Measurements from ENCODE around the gene MAGEC3.
"Not testable (repeated sequence)": the region's sequence is repeated elsewhere in the genome, so short reads cannot be mapped to it uniquely, and the experiment has no call there.

MAGEC3 gene, protein sequence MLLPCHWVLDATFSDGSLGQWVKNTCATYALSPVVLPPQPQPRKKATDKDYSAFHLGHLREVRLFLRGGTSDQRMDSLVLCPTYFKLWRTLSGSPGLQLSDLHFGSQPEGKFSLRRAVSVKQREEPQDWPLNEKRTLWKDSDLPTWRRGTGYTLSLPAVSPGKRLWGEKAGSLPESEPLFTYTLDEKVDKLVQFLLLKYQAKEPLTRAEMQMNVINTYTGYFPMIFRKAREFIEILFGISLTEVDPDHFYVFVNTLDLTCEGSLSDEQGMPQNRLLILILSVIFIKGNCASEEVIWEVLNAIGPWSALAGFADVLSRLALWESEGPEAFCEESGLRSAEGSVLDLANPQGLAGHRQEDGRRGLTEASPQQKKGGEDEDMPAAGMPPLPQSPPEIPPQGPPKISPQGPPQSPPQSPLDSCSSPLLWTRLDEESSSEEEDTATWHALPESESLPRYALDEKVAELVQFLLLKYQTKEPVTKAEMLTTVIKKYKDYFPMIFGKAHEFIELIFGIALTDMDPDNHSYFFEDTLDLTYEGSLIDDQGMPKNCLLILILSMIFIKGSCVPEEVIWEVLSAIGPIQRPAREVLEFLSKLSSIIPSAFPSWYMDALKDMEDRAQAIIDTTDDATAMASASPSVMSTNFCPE

DNA sequence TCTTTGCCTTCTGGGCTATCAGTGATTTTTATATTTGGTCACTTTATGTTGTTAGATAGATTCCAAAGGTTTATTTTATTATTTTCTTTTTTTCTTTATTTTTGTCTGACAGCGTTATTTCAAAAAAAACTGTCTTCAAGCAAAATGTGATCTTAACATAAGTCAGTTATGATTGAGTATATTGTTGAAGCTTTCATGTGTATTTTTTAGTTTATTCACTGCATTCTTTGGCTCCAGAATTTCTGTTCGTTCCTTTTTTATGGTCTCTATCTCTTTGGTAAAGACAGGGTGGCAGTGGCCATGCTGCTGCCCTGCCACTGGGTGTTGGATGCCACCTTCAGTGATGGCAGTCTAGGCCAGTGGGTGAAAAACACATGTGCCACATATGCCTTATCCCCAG, at the start of gene MAGEC3:
Gene MAGEC3 (plus strand): TSS at position 301 of the 400 bp plus-strand sequence. CDS start 0 bp downstream, at position 301.
- ATAC-seq = no peak
- Mint-ChIP-seq H3K9me3 (peaks cover 3% of the 10 kb centered on the region), H3K27ac (no peak within 1 kb of the TSS), H3K4me3 (no peak within 1 kb of the TSS), H3K27me3 (no peaks in the 10 kb centered on the region), H3K4me1 (no peaks in the 10 kb centered on the region), H3K36me3 (no peaks in the 10 kb centered on the region)

DNA sequence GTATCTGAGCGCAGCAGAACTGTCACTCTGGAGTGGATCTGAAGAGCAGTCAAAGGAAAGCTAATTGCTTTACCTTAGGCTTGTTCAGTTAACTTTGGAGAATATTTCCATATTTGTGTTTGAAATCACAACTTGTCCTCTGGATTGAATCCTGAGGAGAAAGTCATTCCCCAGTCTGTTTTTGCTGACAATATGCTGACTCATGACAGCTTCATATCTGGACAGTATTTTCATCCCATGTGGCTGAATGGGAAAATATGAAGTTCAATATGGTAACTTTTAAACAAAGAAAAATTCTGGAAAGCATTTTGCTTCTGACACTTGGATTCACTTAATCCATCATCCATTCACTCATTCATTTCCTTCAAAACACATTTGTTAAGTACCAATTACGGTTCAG, 46.3 kb upstream of the MAGEC3 start:
- Mint-ChIP-seq H3K27me3 (no peaks in the 10 kb centered on the region), H3K4me3 (no peak overlapping the region), H3K4me1 (no peaks in the 10 kb centered on the region), H3K27ac (no peak overlapping the region), H3K36me3 (no peaks in the 10 kb centered on the region), H3K9me3 (no peaks in the 10 kb centered on the region)
- ATAC-seq = no peak

DNA sequence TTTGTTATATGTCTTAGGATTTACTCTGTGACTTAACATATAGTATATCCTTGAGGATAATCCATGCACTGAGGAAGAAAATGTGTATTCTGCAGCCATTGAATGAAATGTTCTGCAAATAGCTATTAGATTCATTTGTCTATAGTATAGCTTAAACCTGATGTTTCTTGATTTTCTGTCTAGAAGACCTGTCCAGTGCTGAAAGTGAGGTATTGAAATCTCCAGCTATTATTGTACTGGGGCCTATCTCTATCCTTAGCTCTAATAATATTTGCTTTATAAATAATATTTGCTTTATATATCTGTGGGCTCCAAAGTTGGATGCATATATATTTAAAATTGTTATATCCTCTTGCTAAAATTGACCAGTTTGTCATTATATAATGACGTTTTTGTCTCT, 26.7 kb upstream of the MAGEC3 start:
- H3K36me3 Mint-ChIP-seq = no peaks in the 10 kb centered on the region

DNA sequence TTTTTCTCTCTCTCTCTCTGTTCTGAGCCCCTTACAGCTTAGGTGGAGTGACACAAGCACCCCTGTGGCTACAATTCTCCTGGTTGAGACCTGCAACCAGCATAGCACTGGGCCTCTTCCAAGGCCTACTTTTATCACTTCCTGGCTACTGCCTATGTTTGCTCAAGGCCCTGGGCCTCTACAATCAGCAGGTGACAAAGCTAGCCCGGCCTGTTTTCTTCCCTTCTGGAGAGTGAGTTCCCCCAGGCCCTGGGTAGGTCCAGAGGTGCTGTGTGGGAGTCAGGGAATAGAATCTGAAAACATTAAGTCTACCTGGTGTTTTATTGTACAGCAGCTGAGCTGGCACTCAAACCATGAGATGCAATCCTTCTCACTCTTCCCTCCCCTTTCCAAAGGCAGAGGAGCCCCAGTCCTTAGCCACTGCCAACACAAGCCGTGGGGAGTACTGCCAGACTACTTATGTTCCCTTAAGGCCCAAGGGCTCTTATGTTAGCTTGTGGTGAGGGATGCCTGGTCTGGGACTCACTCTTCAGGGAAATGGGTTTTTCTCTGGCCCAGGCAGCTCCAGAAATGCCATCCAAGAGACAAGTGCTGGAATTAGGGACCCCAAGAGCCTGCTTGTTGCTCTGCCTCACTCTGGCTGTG, 23.8 kb upstream of the MAGEC3 start:
- H3K9me3 Mint-ChIP-seq = no peaks in the 10 kb centered on the region
- H3K4me3 Mint-ChIP-seq = no peak overlapping the region
- H3K27me3 Mint-ChIP-seq = no peaks in the 10 kb centered on the region
- no peaks in the 10 kb centered on the region for H3K4me1 Mint-ChIP-seq
- ATAC-seq = no peak
- H3K36me3 Mint-ChIP-seq = no peaks in the 10 kb centered on the region
- H3K27ac Mint-ChIP-seq = no peak overlapping the region

More for the DNA sequence above, 26.7 kb upstream of the MAGEC3 start:
- Mint-ChIP-seq H3K4me1 (no peaks in the 10 kb centered on the region), H3K27ac (no peak overlapping the region), H3K27me3 (no peaks in the 10 kb centered on the region), H3K9me3 (no peaks in the 10 kb centered on the region), H3K4me3 (no peak overlapping the region)
- no peak for ATAC-seq

DNA sequence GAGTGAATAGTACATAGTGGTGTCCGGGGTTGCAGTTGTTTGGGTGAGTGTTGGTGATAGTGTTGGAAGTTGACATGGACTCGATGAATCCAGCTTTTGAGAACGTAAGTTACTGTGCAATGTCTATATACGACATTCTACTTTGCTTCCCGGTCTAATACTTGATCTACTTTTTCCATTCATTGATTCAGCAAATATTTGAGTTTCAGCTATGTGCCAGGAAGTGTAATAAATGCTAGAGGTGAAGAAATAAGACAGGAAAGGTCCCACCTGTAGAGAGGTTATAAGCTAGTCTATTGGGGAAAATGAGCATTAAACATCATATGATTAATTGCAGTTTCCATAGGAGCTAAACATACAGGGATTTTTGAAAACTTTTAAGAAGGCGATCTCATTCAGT, 22.2 kb upstream of the MAGEC3 start:
- Mint-ChIP-seq H3K27me3 (no peaks in the 10 kb centered on the region), H3K4me3 (no peak overlapping the region), H3K36me3 (no peaks in the 10 kb centered on the region), H3K27ac (no peak overlapping the region), H3K9me3 (no peaks in the 10 kb centered on the region), H3K4me1 (no peaks in the 10 kb centered on the region)
- no peak for ATAC-seq

DNA sequence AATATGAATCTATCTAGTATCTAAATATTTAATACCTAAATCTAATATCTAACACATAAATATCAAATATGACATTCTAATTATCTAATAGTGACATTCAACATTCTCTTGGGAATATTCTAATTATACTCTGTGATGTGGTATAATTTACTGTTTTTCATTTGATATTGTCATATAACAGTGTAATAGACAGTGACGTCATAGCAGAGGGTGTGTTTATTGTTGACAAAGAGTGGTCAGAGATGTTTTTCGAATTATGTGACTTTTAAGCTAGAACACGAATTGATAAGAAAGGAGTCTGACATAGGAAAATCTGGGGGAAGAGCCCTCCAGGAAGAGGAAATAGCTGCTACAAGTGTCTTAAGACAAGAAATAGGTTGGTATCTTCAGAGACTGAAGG, 5.9 kb upstream of the MAGEC3 start:
- Mint-ChIP-seq H3K36me3 (no peaks in the 10 kb centered on the region), H3K27me3 (no peaks in the 10 kb centered on the region), H3K9me3 (no peaks in the 10 kb centered on the region), H3K4me3 (no peak overlapping the region), H3K27ac (no peak overlapping the region), H3K4me1 (no peaks in the 10 kb centered on the region)
- ATAC-seq = no peak

DNA sequence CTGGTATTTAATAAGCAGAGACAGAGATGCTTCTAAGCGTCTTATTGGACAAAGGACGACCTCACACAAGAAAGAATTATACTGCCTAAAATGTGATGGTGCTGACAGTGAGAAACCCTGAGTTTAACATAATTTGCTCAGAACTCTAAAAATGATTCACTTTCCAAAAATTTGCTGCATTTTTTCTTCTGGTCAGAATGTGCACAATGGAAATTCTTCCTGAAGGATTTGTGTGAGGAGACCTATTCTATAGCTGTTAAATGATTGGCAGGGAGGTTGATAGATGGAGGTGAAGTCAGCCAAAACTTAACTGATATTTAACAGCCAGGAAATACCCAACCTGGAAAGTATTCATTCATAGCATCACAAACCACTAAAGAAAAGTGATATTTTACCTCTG, 1.7 kb downstream of the MAGEC3 start:
- ATAC-seq = no peak
- Mint-ChIP-seq H3K9me3 (peaks cover 3% of the 10 kb centered on the region), H3K27ac (no peak overlapping the region), H3K27me3 (no peaks in the 10 kb centered on the region), H3K36me3 (no peaks in the 10 kb centered on the region), H3K4me1 (no peaks in the 10 kb centered on the region), H3K4me3 (no peak overlapping the region)

DNA sequence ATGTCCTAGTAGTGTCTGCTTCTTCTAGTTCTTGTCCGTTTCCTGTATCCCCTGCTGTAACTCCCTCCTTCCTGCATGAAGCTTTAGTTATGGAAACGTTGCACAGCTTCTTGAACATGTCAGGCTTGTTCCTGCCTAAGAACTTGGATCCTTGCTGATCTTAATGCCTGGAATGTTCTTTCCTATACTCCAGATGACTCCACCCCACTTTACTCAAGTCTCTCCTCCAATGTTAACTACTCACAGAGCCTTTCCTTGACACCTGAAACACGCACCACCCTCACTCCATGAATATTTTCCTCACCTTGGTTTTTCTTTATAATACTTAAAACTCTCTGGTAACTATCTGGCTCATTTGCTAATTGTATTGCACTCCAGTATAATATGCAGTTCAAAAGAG, 19.4 kb downstream of the MAGEC3 start:
- H3K4me1 Mint-ChIP-seq = no peaks in the 10 kb centered on the region
- ATAC-seq = no peak
- no peak overlapping the region for H3K4me3 Mint-ChIP-seq
- H3K27me3 Mint-ChIP-seq = no peaks in the 10 kb centered on the region
- H3K36me3 Mint-ChIP-seq = no peaks in the 10 kb centered on the region
- H3K9me3 Mint-ChIP-seq = peaks cover under 1% of the 10 kb centered on the region
- no peak overlapping the region for H3K27ac Mint-ChIP-seq

DNA sequence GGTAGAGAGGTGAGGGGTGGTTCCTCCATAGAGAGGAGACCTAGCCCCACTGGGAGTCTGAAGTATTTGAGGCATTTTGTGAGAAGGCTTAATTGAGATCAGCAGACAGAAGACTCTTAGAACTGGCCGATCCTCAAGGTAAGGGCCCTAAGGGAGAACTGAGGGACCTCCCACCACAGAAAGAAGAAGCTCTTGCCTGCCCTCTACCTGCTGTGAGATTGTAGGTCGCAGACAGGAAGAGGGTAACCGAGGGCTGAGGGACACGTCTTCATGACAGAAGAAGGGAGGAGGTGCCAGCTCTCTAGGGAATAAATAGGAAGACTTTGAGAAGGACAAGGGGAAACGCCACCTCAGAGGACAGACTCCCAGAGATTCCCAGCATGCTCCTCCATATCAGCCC, 41.5 kb downstream of the MAGEC3 start:
- no peak for ATAC-seq
- Mint-ChIP-seq H3K9me3 (peaks cover 3% of the 10 kb centered on the region), H3K27ac (no peak overlapping the region), H3K27me3 (no peaks in the 10 kb centered on the region), H3K4me3 (no peak overlapping the region), H3K4me1 (no peaks in the 10 kb centered on the region), H3K36me3 (no peaks in the 10 kb centered on the region)

DNA sequence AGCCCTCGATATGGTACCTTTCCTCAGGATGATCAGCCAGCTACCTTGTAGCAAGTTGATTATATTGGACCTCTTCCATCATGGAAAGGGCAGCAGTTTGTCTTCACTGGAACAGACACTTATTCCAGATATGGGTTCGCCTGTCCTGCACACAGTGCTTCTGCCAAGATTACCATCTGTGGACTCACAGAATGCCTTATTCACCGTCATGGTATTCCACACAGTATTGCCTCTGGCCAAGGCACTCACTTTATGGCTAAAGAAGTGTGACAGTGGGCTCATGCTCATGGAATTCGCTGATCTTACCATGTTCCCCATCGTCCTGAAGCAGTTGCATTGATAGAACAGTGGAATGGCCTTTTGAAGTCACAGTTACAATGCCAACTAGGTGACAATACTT, 50.7 kb downstream of the MAGEC3 start:
- not testable (repeated sequence) for H3K36me3 Mint-ChIP-seq, H3K9me3 Mint-ChIP-seq, H3K27ac Mint-ChIP-seq, ATAC-seq, H3K27me3 Mint-ChIP-seq, H3K4me3 Mint-ChIP-seq, H3K4me1 Mint-ChIP-seq

DNA sequence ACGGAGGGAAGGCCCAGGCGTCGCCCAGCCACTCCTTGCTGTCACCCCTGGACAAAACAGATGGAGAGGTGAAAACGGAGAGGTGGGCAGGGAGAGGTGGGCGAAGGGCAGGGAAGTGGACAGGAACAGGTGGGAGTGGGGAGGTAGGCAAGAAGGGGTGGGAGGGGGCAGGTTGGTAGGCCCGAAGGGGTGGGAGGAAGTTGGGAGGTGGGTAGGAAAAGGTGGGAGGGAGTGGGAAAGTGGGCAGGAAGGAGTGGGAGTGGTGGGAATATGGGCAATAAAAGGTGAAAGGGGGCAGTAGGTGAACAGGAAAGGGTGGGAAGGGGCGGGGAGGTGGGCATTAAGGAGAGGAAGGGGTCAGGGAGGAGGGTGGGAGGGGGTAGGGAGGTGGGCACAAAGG, 56.6 kb downstream of the MAGEC3 start:
- no peak overlapping the region for H3K4me3 Mint-ChIP-seq
- ATAC-seq = no peak
- no peaks in the 10 kb centered on the region for H3K27me3 Mint-ChIP-seq
- H3K9me3 Mint-ChIP-seq = peaks cover 5% of the 10 kb centered on the region
- no peak overlapping the region for H3K27ac Mint-ChIP-seq
- H3K36me3 Mint-ChIP-seq = no peaks in the 10 kb centered on the region
- H3K4me1 Mint-ChIP-seq = no peaks in the 10 kb centered on the region

DNA sequence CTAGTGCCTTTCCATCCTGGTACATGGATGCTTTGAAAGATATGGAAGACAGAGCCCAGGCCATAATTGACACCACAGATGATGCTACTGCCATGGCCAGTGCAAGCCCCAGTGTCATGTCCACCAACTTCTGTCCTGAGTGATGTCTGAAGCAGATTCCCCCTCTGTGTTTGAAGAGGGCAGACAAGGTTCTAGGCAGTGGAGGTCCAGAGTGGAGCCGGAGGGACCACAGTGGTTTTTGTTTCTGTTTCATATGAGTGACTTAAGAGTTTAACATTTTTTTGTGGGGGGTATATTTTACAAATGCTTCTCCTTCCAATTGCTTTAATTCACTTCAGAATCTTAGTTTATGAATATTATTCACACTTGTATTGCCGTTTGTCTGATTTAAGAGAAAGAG, 59.6 kb downstream of the MAGEC3 start:
- ATAC-seq = no peak
- Mint-ChIP-seq H3K27ac (no peak overlapping the region), H3K9me3 (peaks cover 5% of the 10 kb centered on the region), H3K36me3 (no peaks in the 10 kb centered on the region), H3K27me3 (no peaks in the 10 kb centered on the region), H3K4me1 (no peaks in the 10 kb centered on the region), H3K4me3 (no peak overlapping the region)

DNA sequence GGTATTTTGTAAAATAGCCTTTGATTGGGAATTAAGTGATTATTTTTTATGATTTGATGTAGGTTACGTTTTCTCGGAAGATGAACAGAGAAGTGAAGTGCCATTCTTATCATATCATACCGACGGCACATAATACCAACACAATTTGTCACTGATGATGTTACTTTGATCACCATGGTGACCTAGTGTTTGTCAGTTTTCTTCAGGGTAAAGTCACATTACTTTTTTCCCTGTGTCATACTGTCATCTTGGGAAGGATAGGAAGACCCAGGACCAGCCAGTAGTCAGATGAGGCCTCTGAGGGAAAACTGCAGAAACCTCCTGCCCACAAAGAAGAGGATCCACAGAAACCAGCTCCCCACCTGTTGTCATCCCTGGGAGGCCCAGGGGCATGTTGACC, 64.2 kb downstream of the MAGEC3 start:
- Mint-ChIP-seq H3K27ac (no peak overlapping the region), H3K27me3 (no peaks in the 10 kb centered on the region), H3K4me1 (no peaks in the 10 kb centered on the region), H3K4me3 (no peak overlapping the region), H3K36me3 (no peaks in the 10 kb centered on the region), H3K9me3 (peaks cover 13% of the 10 kb centered on the region)
- no peak for ATAC-seq

DNA sequence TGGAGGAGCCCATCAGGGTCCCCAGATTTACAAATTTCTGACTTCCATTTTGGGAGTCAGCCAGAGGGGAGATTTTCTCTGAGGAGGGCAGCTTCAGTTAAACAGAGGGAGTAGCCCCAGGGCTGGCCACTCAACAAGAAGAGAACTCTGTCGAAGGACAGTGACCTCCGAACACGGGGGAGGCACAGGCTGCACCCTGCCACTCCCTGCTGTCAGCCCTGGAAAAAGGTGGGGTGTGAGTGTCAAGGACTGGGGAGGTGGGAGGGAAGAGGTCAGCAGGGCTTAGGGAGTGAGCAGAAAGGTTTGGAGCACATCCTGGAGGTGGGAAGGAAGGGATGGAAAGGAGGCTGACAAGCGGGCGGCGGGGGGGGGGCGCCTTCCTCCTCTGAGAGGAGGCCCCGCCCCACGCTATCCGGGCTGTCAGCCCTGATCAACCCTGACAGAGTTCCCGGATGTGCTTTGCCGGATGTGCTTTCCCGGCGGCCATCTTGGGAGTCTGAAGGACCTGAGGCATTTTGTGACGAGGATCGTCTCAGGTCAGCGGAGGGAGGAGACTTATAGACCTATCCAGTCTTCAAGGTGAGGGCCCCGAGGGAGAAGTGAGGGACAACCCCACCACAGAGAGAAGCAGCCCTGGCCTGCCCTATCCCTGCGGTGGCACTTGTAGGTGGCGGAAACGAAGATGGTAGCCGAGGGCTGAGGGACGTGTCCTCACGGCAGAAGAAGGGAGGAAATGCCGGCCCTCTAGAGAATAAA, 65.5 kb downstream of the MAGEC3 start, which contains the start of gene MAGEC1:
Gene MAGEC1 (plus strand): TSS at position 495 of the 756 bp plus-strand sequence. CDS start 1,179 bp downstream, outside the sequence.
- no peak within 1 kb of the TSS for H3K4me3 Mint-ChIP-seq
- H3K36me3 Mint-ChIP-seq = no peaks in the 10 kb centered on the region
- H3K9me3 Mint-ChIP-seq = peaks cover 17% of the 10 kb centered on the region
- ATAC-seq = no peak
- H3K27ac Mint-ChIP-seq = no peak within 1 kb of the TSS
- no peaks in the 10 kb centered on the region for H3K27me3 Mint-ChIP-seq
- no peaks in the 10 kb centered on the region for H3K4me1 Mint-ChIP-seq

DNA sequence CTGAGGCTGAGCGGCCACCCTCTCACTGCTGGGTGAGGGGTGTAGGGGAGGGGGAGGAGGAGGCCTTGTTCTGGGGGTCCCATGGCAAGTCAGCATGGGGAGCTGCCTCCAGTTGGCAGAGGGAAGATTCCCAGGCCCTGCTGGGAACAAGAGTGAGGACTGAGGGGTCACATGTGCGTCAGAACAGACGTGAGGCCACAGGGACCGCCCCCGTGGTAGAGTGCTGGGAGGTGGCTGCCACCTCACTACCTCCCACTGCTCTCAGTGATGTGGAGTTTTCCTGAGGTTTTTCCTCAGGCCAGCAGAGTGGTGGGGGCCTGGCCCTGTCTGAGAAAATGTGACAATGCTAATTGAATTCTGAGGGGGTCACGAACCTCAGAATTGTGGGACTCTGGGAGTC, 66.1 kb downstream of the MAGEC3 start:
- no peaks in the 10 kb centered on the region for H3K27me3 Mint-ChIP-seq

More for the DNA sequence above, 66.1 kb downstream of the MAGEC3 start:
- H3K27ac Mint-ChIP-seq = no peak overlapping the region
- no peaks in the 10 kb centered on the region for H3K36me3 Mint-ChIP-seq
- ATAC-seq = no peak
- H3K9me3 Mint-ChIP-seq = peaks cover 17% of the 10 kb centered on the region
- H3K4me3 Mint-ChIP-seq = no peak overlapping the region
- H3K4me1 Mint-ChIP-seq = no peaks in the 10 kb centered on the region

Measured in stimulated activated memory B cell treated with anti-CD40 and anti-IgM and Interleukin-4, amounts not matched to agents 10 μg/mL and 1 μg/mL and 100 μg/mL, for 72 hours (primary cell).